HEK293T (cell line): ENCODE results near the gene TUBA1C.

ENCODE experiments used
- ELF4 ChIP-seq: fragments of 450-650 bp; IDR thresholded peaks from 2 replicates; pipeline ENCODE4 v1.6.1; 2017; ENCODE audit warnings: antibody characterized with exemption
- FOXK2 ChIP-seq: fragments of 450-650 bp; IDR thresholded peaks from 2 replicates; pipeline ENCODE4 v1.6.1; 2016; ENCODE audit warnings: mild to moderate bottlenecking
- FOXM1 ChIP-seq: fragments of 450-650 bp; IDR thresholded peaks from 2 replicates; pipeline ENCODE4 v1.6.1; 2017; ENCODE audit warnings: mild to moderate bottlenecking, borderline replicate concordance
- SP1 ChIP-seq: fragments of 450-650 bp; IDR thresholded peaks from 2 replicates; pipeline ENCODE4 v1.6.1; 2017

DNA sequence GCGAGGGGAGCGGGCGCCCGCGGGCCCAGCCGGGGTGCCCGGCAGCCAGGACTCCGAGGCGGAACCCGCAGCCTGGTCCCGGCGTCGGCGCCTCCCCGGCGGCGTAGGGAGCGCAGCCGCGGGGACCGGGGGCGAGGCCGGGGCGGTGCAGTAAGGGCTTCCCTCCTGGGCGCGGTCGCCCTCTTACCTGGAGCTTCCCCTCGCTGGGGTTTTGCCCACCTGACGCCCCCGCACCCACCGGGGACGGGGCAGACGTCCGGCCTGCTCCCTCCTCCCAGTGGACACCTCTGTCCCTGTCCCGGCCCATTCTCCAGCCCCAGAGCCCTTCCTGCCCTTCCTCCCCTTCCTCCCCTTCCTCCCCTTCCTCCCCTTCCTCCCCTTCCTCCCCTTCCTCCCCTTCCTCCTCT lies 413 bp upstream of the TUBA1C start:
- TF ChIP-seq ELF4 (no peak), SP1 (no peak), FOXM1 (no peak), FOXK2 (no peak)
